PFSK-1 (cell line): ENCODE data around the gene BET1.

Experiments used
- FOXP2 ChIP-seq: optimal IDR thresholded peaks from 2 replicates; pipeline ENCODE3; 2011; ENCODE audit warnings: borderline replicate concordance, control low read depth, inconsistent platforms; ENCODE audit not compliant: insufficient read depth; ENCODE audit errors: extremely low read length, extremely low read depth
- POLR2AphosphoS5 ChIP-seq: IDR thresholded peaks from 2 replicates; pipeline ENCODE4 v1.6.1; 2012; ENCODE audit warnings: low read depth, mild to moderate bottlenecking, control low read depth, low read length, moderate library complexity
- SIN3A ChIP-seq: IDR thresholded peaks from 2 replicates; pipeline ENCODE4 v1.6.1; 2012; ENCODE audit warnings: mild to moderate bottlenecking, low read length, moderate library complexity, borderline replicate concordance; ENCODE audit not compliant: insufficient read depth
- TAF1 ChIP-seq: IDR thresholded peaks from 2 replicates; pipeline ENCODE4 v1.6.1; 2012; ENCODE audit warnings: low read length, control low read depth, borderline replicate concordance; ENCODE audit not compliant: insufficient read depth
- TF ChIP-seq, protein P1 (sequence below), 2 experiments: IDR thresholded peaks; 2 replicates each; pipeline versions ENCODE4 v1.6.1 to v1.8.0; 2011 to 2012; ENCODE audit warnings: low read depth in 2 of 2, low read length in 2 of 2, control low read depth in 1 of 2, inconsistent platforms in 1 of 2, mild to moderate bottlenecking in 1 of 2, moderate library complexity in 1 of 2; ENCODE audit not compliant: insufficient read depth in 1 of 2

DNA sequence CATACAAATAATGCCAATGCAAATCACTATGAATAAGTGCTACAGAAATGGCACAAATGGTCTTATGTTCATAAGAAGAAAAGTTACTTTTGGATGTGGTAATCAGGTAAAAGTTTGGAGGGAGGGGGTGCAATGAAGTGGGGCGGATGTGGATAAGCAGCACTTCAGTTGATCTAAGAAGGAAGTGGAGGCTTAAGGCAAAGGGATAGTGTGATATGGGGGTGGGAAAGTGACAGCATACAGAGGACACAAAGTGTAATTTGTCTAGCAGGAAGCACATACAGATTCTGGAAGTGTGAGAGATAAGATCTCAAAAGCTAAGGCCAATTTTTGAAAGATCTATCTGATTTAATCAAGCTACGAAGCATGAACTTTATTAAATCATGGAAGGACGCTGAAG is 6.3 kb downstream of the BET1 start:
- no peak for TF ChIP-seq TAF1
- TF ChIP-seq POLR2AphosphoS5, result no peak
- TF ChIP-seq SIN3A, result no peak
- TF ChIP-seq, protein P1, sequence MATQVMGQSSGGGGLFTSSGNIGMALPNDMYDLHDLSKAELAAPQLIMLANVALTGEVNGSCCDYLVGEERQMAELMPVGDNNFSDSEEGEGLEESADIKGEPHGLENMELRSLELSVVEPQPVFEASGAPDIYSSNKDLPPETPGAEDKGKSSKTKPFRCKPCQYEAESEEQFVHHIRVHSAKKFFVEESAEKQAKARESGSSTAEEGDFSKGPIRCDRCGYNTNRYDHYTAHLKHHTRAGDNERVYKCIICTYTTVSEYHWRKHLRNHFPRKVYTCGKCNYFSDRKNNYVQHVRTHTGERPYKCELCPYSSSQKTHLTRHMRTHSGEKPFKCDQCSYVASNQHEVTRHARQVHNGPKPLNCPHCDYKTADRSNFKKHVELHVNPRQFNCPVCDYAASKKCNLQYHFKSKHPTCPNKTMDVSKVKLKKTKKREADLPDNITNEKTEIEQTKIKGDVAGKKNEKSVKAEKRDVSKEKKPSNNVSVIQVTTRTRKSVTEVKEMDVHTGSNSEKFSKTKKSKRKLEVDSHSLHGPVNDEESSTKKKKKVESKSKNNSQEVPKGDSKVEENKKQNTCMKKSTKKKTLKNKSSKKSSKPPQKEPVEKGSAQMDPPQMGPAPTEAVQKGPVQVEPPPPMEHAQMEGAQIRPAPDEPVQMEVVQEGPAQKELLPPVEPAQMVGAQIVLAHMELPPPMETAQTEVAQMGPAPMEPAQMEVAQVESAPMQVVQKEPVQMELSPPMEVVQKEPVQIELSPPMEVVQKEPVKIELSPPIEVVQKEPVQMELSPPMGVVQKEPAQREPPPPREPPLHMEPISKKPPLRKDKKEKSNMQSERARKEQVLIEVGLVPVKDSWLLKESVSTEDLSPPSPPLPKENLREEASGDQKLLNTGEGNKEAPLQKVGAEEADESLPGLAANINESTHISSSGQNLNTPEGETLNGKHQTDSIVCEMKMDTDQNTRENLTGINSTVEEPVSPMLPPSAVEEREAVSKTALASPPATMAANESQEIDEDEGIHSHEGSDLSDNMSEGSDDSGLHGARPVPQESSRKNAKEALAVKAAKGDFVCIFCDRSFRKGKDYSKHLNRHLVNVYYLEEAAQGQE (IDR thresholded peaks at IDR 0.05; ENCODE audit: insufficient read depth in 1 of 2, low read depth in 2 of 2, low read length in 2 of 2), result no peak
- no peak for TF ChIP-seq FOXP2
